NCI-H1930 (cell line): ENCODE data around the gene KCTD17.
"Not testable (repeated sequence)": the region's sequence is repeated elsewhere in the genome, so short reads cannot be mapped to it uniquely, and the experiment has no call there.

Source experiments
- DNase-seq, 2 experiments: peaks; one replicate each; lab custom pipeline; 2025; lab: John Stamatoyannopoulos, UW

Gene KCTD17

GRCh38 chr22:37060801-37061610 lies 9.5 kb downstream of the KCTD17 start:
- no peak for DNase-seq

GRCh38 chr22:37061611-37062375 lies 10.3 kb downstream of the KCTD17 start:
- no peak for DNase-seq

DNA sequence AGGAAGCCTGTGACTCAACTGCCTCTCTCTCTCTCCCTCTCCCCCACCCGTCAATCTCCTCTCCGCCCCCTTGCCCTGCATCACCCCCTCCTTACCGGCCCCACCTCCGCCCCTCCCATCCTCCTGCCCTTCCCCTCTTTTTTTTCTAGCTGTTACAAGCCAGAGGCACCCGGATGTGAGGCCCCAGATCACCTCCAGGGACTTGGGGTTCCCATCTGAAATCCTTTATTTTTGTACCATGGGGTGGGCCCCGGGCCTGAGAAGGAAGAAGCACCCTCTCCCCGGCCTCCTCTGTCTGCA lies 10.8 kb downstream of the KCTD17 start:
- no peak for DNase-seq

DNA sequence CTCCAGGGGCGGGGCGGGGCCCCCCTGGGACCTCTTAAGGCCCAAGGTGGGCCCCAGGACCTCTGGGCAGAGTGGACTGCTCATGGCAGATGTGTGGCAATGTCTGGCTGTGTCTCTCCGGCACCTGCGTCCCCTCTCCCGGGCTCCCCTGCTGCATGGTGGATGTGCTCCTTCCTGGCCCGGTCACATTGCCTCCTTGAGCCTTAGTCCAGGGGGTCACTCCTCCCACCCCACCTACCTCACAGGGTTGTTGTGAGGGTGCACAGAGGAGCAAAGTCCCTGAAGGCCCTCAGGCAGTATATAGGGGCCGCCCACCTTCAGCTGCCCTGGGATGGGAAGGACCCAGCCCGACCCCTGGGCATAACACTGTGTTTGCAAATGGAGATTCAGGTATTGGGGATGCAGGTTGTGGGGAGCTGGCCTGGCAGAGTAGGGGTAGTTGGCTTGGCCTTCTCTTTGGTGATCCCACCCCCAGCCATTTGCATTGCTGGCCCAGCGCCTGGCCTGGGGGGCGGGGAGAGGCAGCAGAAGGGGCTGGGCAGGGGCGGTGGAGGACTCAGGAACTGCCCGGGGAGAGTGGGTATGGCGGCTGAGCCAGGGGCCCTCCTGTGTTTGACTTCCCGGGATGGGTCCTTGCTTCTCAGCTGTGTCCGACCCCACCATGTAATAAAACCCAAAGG lies 11.3 kb downstream of the KCTD17 start:
- DNase-seq, result no peak

- DNase-seq, result no peak
Observed at GRCh38 chr22:37063431-37064420, 12.2 kb downstream of the KCTD17 start.

DNA sequence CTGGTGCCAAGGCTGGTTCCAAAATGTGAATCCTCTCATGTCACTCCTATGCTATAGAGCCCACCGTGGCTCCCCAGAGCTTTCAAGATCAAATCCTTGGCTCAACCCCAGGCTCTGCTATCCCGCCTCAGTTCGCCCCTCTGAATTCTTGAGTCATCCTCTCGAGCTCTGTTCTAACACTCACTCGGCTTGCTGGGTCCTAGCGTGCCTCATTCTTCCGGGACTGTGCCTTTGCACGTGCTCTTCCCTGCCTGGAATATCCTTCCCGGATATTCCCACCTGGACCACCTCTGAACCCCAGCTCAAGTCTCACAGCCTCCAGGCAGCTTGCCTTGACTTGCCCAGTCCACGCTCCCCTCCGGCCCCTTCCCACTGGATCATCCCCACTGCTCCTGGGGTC lies 13.0 kb downstream of the KCTD17 start:
- no peak for DNase-seq

DNA sequence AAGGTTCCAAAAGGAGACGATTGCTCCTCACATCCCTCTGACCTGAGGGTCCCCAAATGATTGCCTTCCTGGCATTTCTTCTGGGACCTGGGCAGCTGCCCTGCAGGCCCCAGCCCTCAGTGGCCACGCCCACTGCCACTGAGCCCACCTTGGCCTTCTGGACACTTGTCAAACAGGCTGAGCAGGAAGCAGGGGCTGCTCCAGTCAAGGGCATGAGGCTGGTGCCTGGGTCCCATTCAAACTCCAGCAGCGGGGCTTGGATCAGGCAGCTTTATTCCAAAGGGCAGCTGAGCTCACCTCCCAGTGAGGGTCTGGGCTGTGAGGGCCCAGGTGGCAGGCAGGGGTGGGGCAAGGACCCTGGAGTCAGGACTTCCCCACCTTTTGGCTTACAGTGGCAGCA lies 13.6 kb downstream of the KCTD17 start:
- DNase-seq, result no peak

DNA sequence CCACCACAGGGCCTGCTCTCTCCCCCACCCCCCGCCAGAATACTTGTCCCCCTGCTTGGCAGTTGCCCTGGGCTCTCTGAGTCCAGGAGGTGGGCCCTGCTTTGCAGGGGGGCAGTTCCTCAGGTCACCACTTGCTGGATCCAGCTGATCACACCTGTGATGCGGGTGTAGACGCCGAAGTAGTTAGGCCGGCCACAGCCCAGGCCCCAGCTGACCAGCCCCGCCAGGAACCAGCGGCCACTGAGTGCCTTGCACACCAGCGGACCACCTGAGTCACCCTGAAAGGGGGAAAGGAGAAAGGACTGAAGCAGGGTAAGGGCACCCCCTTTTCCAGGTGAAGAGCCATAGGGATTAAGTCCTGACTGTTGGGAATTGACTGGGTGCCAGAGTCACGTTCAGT lies 14.4 kb downstream of the KCTD17 start:
- DNase-seq, result no peak

DNA sequence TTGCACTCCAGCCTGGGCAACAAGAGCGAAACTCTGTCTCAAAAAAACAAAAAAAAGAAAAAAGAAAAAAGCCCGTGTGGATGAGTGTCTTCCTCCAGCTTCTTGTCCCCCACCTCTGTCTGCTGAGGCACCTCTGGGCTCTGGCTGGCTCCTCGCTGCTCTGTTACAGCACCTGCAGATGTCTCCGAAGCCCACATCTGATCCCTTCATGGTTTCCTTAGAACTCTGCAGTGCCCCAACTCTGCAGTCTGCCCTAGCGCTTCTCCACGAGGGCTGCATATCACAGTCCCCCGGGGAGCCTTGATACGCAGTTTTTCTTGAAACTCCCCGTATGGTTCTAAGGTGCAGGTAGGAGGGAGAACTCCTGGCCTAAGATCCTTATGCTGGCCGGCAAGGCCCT lies 15.9 kb downstream of the KCTD17 start:
- DNase-seq, result no peak

- no peak for DNase-seq
Observed at GRCh38 chr22:37068859-37069258, 17.3 kb downstream of the KCTD17 start.

GRCh38 chr22:37069319-37069718 lies 17.8 kb downstream of the KCTD17 start:
- no peak for DNase-seq

DNA sequence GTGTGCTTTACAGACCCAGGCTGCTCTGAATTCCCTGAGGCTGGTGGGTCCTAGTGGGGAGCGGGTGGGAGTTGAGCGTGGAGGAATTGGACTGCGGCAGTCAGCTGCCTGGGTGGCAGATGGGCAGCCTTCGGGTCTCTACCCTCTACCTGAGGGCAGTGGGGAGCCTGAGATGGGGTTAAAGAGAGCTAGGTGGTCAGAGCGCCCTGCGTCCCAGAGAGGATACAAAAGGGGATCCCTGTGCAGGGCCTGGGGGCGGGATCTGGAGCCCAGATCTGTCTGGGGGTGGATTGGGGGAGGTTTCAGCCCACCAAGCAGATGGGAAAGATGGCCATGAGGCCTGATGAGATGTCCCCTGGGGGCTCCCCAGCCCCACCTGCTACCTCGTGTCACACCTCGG lies 18.2 kb downstream of the KCTD17 start:
- DNase-seq, result no peak

DNA sequence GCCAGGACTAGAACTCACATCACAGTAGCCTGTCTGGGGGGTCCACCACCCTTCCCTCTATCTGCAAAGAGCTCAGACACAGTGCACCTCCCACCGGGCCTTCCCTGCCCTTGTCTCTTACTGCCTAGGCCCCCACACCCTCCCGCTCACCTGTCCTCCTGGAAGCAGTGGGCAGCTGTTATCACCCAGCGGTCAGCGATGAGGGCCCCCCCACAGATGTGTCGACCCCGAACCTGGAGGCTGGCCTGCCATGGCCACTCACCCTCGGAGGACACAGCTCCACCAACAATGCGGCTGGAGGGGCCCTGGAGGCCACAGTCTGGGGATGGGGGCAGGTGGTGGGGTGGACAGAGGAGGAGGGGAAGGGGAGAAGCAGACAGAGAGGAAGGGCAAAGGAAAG lies 18.8 kb downstream of the KCTD17 start:
- no peak for DNase-seq

DNA sequence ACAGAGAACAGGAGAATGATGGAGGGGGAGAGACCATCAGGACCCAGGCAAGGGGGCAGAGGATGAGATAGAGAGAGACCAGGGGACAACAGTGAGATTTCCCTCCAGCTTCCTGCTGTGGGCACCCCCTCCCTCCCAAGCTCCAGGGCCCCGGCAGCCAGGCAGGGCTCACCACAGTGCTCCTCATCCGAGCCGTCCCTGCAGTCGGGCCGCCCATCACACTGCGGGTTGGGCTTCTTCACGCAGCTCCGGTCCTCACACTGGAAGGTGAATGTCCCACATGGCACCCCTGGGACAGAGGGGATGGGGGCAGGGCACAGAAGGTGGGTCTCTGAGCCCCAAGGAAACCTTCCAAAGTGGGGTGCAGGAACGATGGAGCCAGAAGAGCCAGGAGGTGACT lies 19.2 kb downstream of the KCTD17 start:
- no peak for DNase-seq

DNA sequence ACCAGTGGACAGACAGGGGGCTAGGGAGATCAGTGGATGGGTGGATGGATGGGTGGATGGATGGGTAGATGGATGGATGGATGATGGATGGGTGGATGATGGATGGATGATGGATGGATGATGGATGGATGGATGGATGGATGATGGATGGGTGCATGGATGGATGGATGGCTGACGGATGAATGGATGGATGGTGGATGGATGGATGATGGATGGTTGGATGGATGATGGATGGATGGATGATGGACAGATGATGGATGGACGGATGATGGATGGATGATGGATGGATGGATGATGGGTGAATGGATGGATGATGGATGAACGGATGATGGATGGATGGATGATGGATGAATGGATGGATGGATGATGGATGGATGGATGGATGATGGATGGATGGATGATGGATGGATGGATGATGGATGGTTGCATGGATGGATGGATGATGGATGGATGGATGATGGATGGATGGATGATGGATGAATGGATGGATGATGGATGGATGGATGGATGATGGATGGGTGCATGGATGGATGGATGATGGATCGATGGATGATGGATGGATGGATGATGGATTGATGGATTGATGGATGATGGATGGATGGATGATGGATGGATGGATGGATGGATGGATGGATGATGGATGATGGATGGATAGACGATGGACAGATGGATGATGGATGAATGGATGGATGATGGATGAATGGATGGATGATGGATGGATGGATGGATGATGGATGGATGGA lies 20.5 kb downstream of the KCTD17 start:
- not testable (repeated sequence) for DNase-seq

DNA sequence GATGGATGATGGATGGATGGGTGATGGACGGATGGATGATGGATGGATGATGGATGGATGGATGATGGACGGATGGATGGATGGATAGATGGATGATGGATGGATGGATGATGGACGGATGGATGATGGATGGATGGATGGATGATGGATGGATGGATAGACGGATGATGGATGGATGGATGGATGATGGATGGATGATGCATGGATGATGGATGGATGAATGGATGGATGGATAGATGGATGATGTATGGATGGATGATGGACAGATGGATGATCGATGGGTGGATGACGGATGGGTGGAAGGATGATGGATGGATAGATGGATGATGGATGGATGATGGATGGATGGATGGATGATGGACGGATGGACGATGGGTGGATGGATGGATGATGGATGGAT lies 21.1 kb downstream of the KCTD17 start:
- no peak for DNase-seq

DNA sequence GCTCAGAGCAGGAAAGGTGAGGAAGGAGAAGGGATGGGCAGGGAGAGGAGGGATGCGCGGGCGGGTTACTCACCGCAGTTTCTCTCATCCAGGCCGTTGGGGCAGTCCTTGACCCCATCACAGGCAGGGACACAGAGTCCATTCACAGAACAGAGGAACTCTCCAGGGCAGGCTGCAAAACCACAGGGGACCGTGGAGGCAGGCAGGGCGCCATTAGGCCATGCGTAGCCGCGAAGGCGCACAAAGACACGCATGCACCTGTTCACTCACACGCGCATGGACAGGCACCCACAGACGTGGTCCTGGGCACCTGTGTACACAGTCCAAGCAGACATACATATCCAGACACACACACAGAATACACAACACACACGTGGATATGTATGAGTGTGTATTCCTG lies 23.0 kb downstream of the KCTD17 start:
- no peak for DNase-seq

- no peak for DNase-seq
Observed at GRCh38 chr22:37075046-37075445, 23.5 kb downstream of the KCTD17 start.

GRCh38 chr22:37075822-37076433 lies 24.4 kb downstream of the KCTD17 start:
- DNase-seq, result no peak

- DNase-seq, result peak in 1 of 2 experiments; percentile 42
Observed at GRCh38 chr22:37077802-37078448, 26.4 kb downstream of the KCTD17 start.
